Astrocyte (in vitro differentiated cells and primary cell): ENCODE results near the gene UNC93B1.
"Not testable (repeated sequence)": the region's sequence is repeated elsewhere in the genome, so short reads cannot be mapped to it uniquely, and the experiment has no call there.

ENCODE experiments used
- EZH2 ChIP-seq: IDR thresholded peaks from 2 replicates; pipeline ENCODE4 v1.6.1; 2012; ENCODE audit warnings: mild to moderate bottlenecking, low read length, inconsistent platforms; ENCODE audit not compliant: insufficient read depth
- TF ChIP-seq, protein P1 (sequence below): IDR thresholded peaks from 2 replicates; pipeline ENCODE4 v1.5.1; 2011; ENCODE audit warnings: low read depth, mild to moderate bottlenecking, inconsistent platforms, low read length, moderate library complexity; ENCODE audit not compliant: insufficient read depth

DNA sequence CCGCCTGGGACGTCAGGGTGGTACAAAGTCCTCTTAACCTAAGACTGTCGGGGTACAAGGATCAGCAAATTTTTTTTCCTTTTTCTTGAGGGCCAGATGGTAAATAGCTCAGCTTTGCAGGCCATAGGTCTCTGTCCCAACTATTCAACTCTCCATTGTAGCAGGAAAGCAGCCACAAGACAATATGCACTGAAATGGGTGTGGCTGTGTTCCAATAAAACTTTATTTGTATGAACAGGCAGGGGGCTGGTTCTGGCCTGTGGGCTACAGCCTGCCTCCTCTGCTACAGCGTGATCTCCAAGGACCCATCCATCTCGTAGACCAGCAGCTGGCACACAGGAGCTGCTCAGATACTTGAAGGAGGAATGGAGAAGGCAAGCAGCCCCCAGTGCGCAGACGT is 56.1 kb downstream of the UNC93B1 start:
- TF ChIP-seq, protein P1, sequence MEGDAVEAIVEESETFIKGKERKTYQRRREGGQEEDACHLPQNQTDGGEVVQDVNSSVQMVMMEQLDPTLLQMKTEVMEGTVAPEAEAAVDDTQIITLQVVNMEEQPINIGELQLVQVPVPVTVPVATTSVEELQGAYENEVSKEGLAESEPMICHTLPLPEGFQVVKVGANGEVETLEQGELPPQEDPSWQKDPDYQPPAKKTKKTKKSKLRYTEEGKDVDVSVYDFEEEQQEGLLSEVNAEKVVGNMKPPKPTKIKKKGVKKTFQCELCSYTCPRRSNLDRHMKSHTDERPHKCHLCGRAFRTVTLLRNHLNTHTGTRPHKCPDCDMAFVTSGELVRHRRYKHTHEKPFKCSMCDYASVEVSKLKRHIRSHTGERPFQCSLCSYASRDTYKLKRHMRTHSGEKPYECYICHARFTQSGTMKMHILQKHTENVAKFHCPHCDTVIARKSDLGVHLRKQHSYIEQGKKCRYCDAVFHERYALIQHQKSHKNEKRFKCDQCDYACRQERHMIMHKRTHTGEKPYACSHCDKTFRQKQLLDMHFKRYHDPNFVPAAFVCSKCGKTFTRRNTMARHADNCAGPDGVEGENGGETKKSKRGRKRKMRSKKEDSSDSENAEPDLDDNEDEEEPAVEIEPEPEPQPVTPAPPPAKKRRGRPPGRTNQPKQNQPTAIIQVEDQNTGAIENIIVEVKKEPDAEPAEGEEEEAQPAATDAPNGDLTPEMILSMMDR = not testable (repeated sequence)
- not testable (repeated sequence) for TF ChIP-seq EZH2
